ENCODE measurements around the gene CUX1.
"Not testable (repeated sequence)": the region's sequence is repeated elsewhere in the genome, so short reads cannot be mapped to it uniquely, and the experiment has no call there.

The CUX1 gene

DNA sequence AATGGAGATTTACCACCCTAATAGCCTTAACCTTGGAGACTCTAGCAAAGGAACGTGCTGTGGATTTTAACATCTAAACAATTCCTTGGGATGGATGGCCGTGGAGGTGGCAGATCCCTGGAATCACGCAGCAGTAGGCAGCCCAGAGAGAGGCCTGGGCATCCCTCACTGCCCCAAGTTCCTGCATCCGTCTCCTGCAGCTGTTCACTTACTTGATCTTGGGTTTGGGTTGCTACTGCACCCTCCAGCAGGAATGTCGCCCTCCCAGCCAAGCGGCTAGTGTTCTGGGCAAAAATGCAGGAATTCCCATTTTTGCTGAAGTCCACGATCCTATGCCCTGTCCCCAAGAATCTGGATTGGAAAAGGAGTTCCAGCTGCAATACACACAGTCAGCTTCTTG lies 302.5 kb downstream of the CUX1 start:
- no peak for DNase-seq

DNA sequence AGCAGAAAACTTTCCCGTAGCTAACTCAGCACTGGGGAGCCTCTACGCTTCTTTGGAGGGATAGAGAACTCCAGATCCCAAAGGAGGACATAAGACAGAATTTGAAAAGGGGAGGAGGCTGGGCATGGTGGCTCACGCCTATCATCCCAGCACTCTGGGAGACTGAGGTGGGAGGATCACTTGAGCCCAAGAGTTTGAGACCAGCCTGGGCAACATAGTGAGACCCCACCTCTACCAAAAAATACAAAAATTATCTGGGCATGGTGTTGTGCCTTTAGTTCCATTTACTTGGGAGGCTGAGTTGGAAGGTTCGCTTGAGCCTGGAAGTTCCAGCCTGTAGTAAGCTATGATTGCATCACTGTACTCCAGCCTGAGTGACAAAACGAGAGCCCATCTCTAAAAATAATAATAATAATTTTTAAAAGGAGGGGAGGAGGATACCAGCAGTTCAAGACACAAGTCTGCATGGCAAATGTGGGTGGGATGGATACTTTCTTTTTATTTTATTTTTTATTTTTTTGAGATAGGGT lies 303.3 kb downstream of the CUX1 start:
- DNase-seq, result no peak

DNA sequence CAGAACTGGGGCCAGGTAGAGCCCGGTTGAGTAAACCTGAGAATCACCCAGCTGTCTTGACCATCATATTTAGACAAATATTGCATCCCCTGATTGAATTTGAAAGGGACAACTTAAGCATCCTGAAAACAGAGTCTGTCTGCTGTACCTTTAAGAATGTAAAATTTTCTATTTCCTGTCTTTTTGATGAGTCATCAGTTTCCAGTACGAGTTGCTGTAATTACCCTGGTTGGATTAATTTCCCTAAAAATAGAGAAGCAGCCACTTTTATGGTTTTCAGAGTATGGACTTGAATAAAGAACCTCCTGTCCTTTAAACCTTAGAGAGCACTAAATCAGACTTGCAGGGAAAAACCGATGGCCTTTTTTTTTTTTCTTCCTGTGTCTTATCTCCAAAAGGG lies 304.6 kb downstream of the CUX1 start:
- DNase-seq, result no peak

DNA sequence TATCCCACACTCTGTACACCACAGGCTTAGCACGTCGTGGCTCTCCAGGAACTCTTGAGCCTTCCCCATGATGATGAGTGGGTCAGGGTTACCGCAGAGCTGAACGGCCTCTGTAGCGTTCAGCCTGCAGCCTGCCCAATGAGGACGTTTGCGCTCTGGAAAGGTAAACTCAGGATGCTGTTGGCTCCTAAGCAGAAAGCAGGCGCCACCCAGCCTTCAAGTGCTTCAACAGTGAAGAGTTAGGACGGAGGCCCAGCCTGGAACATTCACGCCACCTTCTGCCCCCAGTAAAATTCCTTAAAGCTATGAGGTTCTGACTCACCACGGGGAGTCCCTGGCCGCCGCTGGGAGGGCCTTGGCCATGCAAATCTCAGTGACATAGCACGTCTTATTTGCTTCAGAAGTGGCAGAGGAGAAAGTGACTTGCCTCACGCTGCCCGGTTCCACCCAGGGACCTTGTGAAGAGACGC lies 307.7 kb downstream of the CUX1 start:
- DNase-seq, result no peak

DNA sequence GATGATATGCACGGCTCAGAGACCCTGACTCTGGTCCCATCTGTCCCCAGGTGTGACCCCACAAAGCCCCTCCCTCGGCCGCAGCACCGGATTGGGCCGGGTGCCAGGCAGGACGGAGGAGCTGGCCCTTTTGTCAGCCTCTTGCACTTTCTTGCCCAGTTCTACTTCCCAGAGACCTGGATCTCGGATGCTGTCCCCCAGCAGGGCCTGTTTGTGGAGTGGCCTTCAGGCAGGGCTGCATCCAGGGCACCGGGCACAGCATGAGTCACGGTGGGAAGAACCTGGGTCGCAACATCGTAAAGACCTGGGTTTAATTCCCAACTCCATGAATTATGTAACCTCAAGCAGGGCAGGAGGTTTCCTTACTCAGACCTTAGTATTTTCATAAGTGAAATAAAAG lies 310.9 kb downstream of the CUX1 start:
- no peak for DNase-seq

DNA sequence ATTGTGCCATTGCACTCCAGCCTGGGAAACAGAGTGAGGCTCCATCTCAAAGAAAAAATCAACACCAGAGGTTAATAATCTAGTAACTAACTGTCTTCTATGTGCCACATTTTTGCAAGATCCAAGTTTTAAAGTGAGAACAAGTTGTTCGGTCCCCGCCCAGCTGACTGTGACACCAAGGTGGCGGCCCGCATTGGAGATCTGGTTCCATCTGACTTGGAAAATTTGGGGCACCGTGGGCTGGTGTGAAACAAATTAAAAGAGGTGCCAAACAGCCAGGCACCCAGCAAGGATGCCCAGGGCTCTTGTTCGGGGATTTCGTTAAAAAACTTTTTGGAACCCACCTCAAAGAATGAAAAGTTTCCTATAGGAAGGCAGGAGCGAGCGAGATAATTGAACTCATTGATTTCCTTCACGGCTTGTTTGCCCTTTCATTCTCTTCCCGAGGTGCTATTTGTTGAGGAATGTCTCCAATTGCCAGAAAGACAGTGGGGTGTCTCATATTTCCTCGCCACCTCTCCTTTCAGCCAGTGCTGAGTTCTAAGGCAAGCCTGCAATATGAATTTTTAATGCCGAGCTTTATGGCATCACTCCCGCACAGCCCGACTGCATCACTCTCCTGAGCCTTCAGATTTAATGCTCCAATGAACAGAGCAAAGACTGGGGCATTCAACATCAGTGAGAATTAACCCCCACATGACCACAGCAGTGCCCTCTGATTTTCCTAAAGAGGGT lies 312.4 kb downstream of the CUX1 start:
- DNase-seq, result no peak

DNA sequence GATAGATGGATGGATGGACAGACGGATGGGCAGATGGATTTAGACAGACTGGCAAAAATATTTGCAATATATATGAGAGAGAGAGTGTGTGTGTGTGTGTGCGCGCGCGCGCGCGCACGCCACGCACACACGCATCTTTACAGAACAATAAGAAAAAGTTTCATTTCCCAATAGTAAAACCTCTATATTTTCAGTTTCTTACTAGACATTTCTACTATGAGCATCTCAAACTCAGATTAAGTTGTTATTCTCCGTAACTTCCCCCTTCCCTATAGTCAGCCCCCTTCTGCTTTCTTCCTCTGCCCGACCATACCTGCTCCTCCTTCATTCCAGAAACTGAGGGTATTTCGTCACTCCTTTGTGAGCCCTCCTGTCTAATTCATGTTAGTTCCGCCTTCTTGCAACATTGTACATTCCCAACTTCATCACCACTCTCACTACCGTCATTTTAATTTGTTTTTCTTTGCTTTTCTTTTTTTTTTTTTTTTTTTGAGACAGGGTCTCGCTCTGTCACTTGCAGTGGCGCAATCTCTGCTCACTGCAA lies 314.9 kb downstream of the CUX1 start:
- DNase-seq, result no peak

DNA sequence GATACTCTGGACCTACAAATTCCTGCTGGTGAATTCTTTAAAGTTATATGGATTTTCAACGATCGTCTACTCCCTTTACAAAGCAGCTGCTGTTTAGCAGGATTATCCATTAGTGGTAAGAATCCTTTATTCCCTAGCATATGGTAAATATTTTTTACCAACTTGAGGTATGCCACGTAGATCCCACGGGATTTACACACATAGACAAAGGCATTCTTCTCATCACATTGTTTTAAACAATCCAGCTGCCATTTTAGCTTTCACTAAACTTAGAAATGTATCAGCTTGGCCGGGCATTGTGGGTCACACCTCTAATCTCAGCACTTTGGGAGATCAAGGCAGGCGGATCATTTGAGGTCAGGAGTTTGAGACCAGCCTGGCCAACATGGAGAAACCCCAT lies 321.2 kb downstream of the CUX1 start:
- DNase-seq, result no peak

DNA sequence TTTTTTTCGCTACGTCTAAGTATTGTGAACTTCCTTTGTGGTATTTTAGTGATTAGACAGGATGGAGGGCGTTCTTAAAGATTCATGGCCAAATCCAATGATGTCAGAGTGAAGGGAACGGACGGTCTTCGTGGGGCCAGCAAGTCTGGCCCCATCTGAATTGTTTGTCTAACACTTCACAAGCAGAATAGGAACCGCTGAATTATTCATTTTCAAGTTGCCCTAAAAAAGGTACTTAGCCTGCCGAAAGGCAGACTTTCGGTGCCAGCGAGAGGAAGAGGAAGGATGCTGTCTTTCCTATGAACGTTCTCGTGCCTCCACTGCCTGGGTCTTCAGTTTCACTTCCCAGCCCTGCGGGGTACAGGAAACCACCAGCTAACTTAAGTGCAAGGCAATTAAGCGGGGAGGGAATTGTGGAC lies 323.5 kb downstream of the CUX1 start:
- no peak for DNase-seq

DNA sequence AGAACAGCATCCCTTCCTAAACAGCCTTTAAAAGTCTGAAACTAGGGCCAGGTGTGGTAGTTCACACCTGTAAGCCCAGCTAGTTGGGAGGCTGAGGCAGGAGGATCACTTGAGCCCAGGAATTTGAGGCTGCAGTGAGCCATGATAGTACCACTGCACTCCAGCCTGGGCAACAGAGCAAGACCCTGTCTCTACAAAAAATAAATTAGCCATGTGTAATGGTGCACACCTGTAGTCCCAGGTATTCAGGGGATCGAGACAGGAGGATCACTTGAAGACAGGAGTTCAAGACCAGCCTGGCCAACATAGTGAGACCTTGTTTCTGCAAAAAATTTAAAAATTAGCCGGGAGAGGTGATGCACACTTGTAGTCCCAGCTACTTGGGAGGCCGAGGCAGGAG lies 325.0 kb downstream of the CUX1 start:
- not testable (repeated sequence) for DNase-seq

DNA sequence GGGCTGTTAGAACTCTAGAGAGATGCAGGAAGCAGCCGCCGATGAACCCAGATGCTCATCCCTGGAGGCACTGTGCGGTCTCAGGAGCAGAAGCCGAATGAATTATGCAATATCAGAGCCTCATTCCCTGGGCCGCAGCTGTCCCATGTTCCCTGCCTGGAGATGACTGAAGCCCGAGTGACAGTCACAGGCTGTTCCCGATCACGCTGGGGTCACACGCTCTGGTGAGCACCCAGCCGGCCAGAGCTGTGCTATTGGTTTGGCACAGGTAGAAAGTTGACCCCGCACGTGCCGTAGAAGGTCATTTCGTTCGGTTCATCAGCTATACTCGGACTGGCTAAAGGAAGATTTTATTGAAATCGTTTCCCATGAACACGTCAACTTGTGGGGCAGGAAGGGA lies 328.7 kb downstream of the CUX1 start:
- DNase-seq, result no peak

DNA sequence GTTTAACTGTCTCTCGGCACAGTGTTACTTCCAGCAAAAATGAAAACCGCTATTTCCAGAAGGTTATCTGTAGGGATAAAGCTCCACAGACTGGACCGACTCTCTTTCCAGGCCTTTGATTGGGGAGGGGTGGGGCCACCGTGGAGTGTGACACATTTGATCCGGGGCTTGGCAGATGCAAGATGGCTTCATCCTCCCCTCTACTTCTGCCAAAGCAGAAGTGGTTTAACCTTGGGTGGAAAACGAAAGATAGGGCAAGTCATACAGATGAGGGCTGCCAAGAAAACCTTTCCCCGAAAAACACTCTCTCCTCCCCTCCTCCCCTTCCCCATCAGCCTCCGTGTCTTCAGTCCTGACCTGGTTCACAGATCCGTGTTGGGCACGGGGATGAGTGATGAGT lies 329.6 kb downstream of the CUX1 start:
- DNase-seq, result no peak

DNA sequence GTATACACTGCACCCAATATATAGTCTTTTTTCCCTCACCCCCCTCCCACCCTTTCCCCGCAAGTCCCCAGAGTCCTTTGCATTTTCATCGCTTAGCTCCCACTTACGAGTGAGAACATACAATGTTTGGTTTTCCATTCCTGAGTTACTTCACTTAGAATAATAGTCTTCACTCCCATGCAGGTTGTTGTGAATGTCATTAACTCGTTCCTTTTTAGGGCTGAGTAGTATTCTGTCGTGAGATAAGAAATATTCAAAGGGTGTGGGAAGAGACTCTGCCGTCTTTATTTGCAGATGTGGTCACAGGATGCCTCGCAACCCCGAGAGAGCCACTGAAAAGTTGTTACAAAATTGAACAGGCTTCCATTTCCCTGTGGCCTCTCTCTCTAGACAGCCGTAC lies 331.4 kb downstream of the CUX1 start:
- DNase-seq, result no peak

DNA sequence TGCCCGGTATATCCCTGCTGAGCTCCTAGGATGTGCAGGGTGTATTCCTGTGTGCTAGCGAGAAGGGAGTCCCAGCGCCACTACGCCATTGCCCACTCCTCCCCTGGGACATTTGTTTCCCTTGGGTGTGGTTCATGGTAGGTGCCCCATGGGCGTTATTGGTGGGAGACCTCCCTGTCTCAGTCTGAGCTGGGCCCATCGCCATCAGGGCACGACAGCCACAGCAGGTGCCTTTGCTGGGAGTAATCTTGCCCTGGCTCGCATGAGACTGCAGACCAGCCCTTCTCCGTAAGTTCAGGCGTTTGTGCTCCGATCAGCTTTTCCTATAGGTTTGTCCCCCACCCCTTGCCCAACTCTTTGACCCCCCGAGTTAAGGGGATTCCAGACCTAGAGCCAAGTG lies 332.0 kb downstream of the CUX1 start:
- no peak for DNase-seq

DNA sequence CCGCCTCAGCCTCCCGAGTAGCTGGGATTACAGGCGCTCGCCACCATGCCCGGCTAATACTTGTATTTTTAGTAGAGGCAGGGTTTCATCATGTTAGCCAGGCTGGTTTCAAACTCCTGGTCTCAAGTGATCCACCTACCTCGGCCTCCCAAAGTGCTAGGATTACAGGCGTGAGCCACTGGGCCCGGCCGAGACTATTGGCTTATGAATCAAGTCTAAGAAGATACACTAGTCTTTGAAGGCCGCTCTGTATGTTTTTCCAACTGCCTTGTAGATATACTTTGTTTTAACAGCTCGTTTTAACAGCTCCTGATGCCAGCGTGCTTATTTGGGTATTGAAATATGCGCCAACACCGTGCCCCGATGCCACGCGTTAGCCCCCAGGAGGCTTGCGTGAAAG lies 332.8 kb downstream of the CUX1 start:
- DNase-seq, result no peak

DNA sequence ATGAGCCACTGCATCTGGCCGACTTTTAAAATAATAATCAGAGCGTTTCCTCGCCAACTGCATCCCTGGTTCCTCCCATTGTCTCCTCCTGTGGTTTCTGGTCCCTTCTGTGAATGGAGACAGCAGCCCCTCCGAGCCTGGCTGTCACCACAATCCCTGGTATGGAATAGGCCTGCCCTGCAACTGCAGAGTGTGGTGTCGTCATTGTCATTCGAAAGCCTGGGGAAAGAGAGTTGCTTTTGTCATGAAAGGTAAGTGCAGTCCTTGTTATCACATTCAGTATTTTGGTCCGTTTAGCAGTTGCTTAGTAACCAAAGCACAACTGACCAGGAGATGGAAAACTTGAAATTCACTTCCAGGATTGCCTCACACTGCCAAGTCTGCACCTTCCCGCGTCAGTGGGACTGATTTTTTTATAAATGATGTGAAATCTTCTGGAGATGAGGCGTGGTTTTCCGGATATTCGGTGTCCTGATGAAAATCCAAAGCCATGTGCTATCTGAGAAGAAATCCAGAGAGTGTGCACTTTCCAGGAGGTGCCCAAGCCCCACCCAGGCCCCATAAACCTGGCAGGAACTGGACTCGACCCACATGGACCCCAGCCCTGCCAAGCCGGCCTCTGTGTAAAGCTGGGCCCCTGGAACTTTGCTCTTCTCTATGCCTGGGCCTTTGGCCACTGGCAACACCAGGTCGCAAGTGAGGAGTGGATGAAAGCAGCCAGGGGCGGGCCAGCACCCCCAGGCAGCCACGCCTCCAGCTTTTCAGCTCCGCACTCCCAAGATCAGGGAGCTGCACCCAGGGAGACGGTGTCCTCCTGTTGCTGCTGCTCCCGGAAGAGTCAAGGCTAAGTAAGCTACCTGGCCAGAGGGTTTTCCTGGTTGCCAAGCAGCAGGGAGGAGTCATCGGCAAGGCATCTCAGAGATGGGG lies 335.5 kb downstream of the CUX1 start:
- DNase-seq, result no peak

DNA sequence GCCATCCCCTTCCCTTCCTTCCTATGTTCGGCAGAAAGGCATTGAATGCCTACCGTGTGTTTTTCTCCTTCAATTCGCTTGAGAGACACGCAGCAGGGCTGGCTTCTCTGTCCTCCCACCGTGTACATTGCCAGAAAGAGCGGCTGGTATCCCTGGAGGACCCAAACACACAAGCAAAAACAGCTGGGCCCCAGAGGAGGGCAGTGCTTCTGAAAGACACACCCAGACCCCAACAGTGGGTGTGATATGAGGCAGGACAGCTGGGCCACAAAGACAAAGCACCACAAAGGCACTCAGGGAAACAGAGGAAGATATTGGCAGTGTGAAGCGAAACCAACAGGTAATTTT lies 336.1 kb downstream of the CUX1 start:
- DNase-seq, result no peak

DNA sequence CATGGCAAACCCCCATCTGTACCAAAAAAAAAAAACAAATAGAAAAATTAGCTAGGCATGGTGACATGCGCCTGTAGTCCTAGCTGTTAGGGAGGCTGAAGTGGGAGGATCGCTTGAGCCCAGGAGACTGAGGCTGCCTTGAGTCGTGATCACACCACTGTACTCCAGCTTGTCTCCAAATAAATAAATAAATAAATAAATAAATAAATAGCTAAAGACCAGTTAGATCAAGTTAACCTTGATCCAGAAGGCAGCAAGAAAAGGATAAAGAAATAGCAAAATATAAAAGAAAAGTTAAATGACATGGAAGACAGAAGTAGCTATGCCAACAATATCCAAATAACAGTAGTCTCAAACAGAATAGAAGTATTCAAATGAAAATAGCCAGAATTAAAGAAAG lies 337.0 kb downstream of the CUX1 start:
- no peak for DNase-seq

DNA sequence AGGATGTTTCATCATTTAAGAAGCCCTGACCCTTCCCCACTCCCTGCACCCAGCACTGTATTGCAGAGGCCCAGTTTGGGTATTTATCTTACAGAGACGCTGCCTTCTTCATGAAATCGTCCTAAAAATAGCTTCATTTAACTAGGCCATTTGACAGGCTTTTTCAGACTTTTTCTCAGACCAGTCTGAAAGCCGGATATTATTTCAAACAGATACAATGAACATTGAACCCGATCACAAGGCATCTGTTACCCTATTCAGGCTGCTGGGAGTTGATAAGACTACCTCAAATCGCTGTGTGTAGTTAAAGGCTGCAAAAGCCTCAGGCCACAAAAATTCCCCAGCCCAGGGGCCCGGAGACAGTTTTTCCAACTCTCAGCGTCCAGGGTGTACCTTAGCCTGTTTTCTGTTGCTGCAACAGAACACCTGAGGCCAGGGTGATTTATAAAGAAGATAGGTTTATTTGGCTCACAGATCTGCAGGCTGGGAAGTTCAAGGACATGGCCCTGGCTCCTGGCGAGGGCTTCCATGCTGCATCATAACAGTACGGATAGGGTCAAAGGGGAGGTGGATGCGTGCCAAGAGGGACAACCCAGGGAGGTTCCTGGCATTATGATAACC lies 338.5 kb downstream of the CUX1 start:
- DNase-seq, result no peak

DNA sequence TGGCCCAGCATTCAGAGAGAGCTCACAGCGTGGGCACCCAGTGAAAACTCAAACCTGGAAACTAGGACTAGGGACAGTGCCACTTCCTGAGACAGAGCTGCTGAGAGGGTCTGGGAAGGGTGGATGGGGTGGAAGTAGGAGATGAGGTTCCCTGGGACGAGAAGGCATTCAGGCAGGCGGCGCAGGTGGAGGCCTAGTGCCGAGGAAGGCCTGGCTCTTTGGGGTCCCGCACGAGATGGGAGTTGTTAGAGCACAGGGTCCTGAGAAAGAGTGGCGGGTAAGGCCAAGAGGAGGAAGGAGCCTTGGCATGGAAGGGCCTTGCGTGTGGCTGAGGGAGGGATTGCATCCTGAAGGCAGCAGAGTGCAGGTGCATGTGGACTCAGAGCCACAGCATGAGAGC lies 339.4 kb downstream of the CUX1 start:
- no peak for DNase-seq

DNA sequence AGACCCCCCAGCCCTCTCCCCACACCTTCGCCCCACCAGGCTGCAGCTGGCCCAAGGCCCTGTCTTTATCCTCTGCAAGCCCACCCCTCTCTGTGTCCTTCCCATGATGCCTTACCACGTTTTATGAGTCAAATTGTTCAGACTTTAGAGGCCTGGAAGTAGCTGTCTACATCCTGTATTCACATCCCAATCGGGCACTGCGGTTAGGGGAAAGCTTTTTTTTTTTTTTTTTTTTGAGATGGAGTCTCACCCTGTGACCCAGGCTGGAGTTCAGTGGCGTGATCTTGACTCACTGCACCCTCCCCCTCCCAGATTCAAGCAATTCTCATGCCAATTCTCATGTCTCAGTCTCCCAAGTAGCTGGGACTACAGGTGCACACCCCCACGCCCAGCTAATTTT lies 347.7 kb downstream of the CUX1 start:
- DNase-seq, result no peak

DNA sequence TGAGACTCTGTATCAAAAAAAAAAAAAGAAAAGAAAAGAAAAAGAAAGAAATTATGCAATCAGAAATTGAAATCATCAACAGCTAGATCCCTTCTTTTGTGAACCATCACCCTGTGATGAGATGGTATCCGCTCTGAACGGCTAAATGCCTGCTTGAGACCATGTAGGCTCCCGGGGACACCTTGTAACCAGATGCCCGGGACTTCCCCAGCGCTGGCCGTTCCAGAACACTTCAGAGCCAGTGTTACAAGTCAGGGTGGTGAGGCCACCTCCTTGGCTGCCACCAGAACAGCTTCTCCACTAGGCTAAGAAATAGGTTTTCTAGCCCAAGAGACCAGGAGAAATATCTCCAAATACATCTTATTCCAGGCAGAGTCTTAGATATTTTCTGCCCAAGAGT lies 349.8 kb downstream of the CUX1 start:
- DNase-seq, result no peak

DNA sequence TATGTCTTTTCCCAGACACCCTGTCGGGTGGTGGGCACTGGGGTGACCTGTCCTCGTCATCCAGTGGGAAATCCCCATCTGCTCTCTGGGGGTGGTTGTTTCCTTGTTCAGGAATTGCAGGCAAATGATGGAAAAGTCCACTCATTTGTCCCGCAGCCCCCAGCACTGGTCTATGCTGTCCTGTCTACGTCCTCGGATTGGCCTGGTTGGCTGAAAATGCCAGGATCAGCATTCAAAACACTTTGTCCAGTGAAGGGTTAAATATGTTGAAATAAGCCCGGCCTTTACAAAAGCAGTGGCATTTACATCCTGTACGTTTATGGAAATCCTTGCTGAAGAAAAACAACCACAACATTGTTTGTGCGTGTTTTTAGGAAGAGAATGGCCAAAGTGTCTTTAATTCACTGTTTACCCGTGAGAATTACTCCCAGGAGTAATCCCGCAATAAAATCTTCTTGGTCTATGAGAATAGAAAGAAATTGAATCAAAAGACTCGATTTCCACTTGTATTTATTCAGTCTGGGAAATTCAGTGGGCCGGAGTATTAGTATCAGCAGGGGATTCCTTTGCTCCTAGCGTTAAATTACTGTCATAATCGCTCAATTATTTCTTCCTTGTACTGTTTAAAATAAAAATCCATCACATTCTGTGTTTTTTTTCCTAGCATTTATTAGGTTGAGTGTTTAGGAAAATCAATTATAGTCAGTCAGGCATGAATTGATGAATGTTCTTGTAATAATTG lies 352.4 kb downstream of the CUX1 start:
- DNase-seq, result no peak

All from SHP77 treated with DMSO at 0.1 percent for 48 hours (cell line).